ENCODE data around the gene DST.

DNA sequence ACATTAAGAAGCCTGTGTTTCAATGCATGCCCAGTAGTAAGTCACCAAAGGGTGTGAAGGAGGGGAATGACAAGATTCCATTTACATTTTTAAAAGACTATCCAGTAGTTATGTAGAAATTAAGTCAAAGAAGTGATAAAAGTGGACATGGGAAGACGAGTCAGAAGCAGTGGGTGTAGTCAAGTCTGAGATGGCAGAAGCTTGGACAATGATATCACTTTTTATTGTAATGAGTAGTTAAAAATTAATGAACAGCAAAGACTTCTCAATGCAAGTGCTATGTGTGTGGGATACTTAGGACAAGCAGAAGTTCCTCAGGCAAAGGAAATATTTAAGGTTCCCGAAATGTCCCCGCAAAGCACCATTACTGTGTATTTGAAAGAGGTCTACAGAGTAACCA lies 156.0 kb downstream of the DST start:
- TF ChIP-seq, protein P1, sequence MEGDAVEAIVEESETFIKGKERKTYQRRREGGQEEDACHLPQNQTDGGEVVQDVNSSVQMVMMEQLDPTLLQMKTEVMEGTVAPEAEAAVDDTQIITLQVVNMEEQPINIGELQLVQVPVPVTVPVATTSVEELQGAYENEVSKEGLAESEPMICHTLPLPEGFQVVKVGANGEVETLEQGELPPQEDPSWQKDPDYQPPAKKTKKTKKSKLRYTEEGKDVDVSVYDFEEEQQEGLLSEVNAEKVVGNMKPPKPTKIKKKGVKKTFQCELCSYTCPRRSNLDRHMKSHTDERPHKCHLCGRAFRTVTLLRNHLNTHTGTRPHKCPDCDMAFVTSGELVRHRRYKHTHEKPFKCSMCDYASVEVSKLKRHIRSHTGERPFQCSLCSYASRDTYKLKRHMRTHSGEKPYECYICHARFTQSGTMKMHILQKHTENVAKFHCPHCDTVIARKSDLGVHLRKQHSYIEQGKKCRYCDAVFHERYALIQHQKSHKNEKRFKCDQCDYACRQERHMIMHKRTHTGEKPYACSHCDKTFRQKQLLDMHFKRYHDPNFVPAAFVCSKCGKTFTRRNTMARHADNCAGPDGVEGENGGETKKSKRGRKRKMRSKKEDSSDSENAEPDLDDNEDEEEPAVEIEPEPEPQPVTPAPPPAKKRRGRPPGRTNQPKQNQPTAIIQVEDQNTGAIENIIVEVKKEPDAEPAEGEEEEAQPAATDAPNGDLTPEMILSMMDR (IDR thresholded peaks at IDR 0.05) = no peak
- TF ChIP-seq POLR2A (IDR thresholded peaks at IDR 0.05) = no peak
